Naive thymus-derived CD8-positive, alpha-beta T cell (primary cell): Measurements from ENCODE around the gene TMCO5A. TPM values are rescaled to one million over a fixed set of nuclear protein-coding genes. Genes with fewer than 3 reads are reported as not detected.
A peak's percentile ranks its signal among the peaks of the same experiment; 100 is the strongest.

ENCODE experiments used
- ATAC-seq, 2 donors: fragments of 150-1000 bp; cut with Tn5 transposase in 1 of 2; sonication (Bioruptor Pico), chemical (Tn5 transposase) in 1 of 2; 1 replicate in 1 of 2; 2 replicates in 1 of 2; pipeline ENCODE4 v1.10.0; 2021; ENCODE audit warnings: mild to moderate bottlenecking in 2 of 2, moderate library complexity in 2 of 2
- POLR2A ChIA-PET: fragments of 350-600 bp; sonication (Branson Sonifier 250); formaldehyde crosslinking; loops from one replicate; lab custom pipeline; 2021; ENCODE audit warnings: antibody characterized with exemption; lab: Charles Lee
- DNase-seq, 10 donors: peaks; one replicate each; pipeline versions ENCODE4 v3.0.0 to v3.0.0-alpha.2; 2020 to 2022
- H3K27ac Mint-ChIP-seq, 10 donors: one replicate each; pipeline ENCODE4 v1.8.0; 2020 to 2022; ENCODE audit warnings: mild to moderate bottlenecking in 10 of 10, mixed read lengths in 10 of 10, moderate library complexity in 4 of 10, inconsistent platforms in 1 of 10
- H3K27me3 Mint-ChIP-seq, 5 donors: one replicate each; pipeline ENCODE4 v1.8.0; 2021 to 2022; ENCODE audit warnings: mixed read lengths in 5 of 5
- H3K36me3 Mint-ChIP-seq, 3 donors: one replicate each; pipeline ENCODE4 v1.8.0; 2020 to 2022; ENCODE audit warnings: mixed read lengths in 3 of 3, mild to moderate bottlenecking in 2 of 3, inconsistent platforms in 1 of 3
- H3K4me1 Mint-ChIP-seq, 4 donors: one replicate each; pipeline ENCODE4 v1.8.0; 2021 to 2022; ENCODE audit warnings: mixed read lengths in 4 of 4
- H3K4me3 Mint-ChIP-seq, 10 donors: one replicate each; pipeline ENCODE4 v1.8.0; 2020 to 2022; ENCODE audit warnings: mild to moderate bottlenecking in 10 of 10, mixed read lengths in 10 of 10, moderate library complexity in 6 of 10, inconsistent platforms in 1 of 10
- H3K9me3 Mint-ChIP-seq, 9 donors: one replicate each; pipeline ENCODE4 v1.8.0; 2020 to 2022; ENCODE audit warnings: mixed read lengths in 9 of 9, mild to moderate bottlenecking in 3 of 9, inconsistent platforms in 1 of 9, moderate library complexity in 1 of 9
- polyA plus RNA-seq, 3 donors: library from polyadenylated mRNA; unstranded; fragments of 300-500 nt; fragmentation: Illumina TruSeq; gene quantifications; one replicate each; pipeline ENCODE4 v1.2.3, GENCODE V29; 2021
- total RNA-seq, 8 experiments: library from RNA in 2 of 8; stranded (reverse) in 2 of 8; gene quantifications; one replicate each; pipeline ENCODE4 v1.2.3 and lab custom pipeline; 2021 to 2026

TMCO5A gene
- total RNA-seq = not detected
- not detected for polyA plus RNA-seq
- 0 to 0.09 (median 0) reads per million in 6 experiments for total RNA-seq (lab: John Stamatoyannopoulos, UW)

- POLR2A ChIA-PET = no interaction called here
- H3K4me1 Mint-ChIP-seq = no peaks in the 10 kb centered on the region
- H3K4me3 Mint-ChIP-seq = no peak within 1 kb of the TSS
- peaks cover 2 to 17% (median 5%) of the 10 kb centered on the region in 5 donors for H3K27me3 Mint-ChIP-seq
- ATAC-seq (no peak), DNase-seq (no peak)
- H3K9me3 Mint-ChIP-seq = peaks cover 0 to 5% (median 0%) of the 10 kb centered on the region in 9 donors
- H3K36me3 Mint-ChIP-seq = no peaks in the 10 kb centered on the region
- no peak within 1 kb of the TSS for H3K27ac Mint-ChIP-seq
Measured at GRCh38 chr15:37934340-37934739, at the start of gene TMCO5A. Gene TMCO5A, plus strand, starts transcription at chr15:37934640. Its CDS starts 1,684 bp downstream, at chr15:37936324.

- Mint-ChIP-seq H3K27me3 (peaks cover 9 to 50% (median 18%) of the 10 kb centered on the region in 5 donors), H3K27ac (no peak overlapping the region), H3K36me3 (no peaks in the 10 kb centered on the region), H3K9me3 (peaks cover 0 to 5% (median 0%) of the 10 kb centered on the region in 9 donors), H3K4me1 (no peaks in the 10 kb centered on the region), H3K4me3 (no peak overlapping the region)
- no peak for DNase-seq
- no peak for ATAC-seq
- POLR2A ChIA-PET = no interaction called here
Measured at GRCh38 chr15:37885651-37886050, 48.8 kb upstream of the TMCO5A start.

DNA sequence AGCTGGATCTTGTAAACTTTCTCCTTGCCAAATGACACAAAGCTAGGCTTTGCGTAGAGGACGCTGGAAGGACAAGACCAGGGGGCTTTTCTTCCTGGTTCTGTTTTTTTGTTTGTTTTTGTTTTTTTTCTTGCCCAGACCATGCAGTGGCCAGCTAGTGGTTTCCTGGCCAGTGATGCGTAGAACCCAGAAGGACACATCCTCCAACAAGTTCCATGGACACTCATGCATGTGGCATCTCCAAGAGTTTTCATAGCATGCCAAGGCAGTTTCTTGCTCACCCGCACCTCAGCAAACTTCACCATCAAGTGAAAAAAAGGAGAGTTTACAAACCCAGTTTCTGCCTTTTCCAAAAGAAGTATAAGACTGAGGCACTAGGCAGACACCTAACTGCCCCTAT is 46.1 kb upstream of the TMCO5A start:
- Mint-ChIP-seq H3K27me3 (peaks cover 3 to 37% (median 12%) of the 10 kb centered on the region in 5 donors), H3K27ac (no peak overlapping the region), H3K4me3 (no peak overlapping the region), H3K9me3 (peaks cover 0 to 2% (median 0%) of the 10 kb centered on the region in 9 donors), H3K4me1 (no peaks in the 10 kb centered on the region), H3K36me3 (no peaks in the 10 kb centered on the region)
- POLR2A ChIA-PET = no interaction called here
- ATAC-seq (no peak), DNase-seq (no peak)

- ATAC-seq (no peak), DNase-seq (peak in 1 of 10 donors; percentile 2)
- Mint-ChIP-seq H3K4me1 (no peaks in the 10 kb centered on the region), H3K36me3 (no peaks in the 10 kb centered on the region), H3K4me3 (no peak overlapping the region), H3K27me3 (peaks cover 0 to 28% (median 6%) of the 10 kb centered on the region in 5 donors), H3K27ac (no peak overlapping the region), H3K9me3 (peaks cover 0 to 2% (median 0%) of the 10 kb centered on the region in 9 donors)
- POLR2A ChIA-PET = no interaction called here
Measured at GRCh38 chr15:37891766-37892368, 42.6 kb upstream of the TMCO5A start.

DNA sequence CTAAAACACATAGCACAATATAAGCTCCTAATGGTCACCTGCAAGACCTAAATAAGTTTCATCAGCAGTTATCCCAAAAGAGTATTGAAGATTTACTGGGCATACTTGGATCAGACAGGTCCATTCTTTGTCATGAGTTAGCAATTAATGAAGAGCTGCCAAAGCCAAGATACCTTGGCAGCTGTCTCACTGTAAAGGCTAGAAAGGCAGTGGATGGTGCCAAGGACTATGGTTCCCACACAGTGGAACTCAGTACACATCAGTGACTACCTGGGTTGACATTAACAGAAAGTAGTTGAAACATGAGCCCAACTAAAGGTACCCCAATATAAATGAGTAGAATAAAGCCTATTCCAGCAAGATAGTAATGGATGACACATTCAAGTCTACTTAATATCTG is 41.1 kb upstream of the TMCO5A start:
- ATAC-seq (no peak), DNase-seq (no peak)
- Mint-ChIP-seq H3K36me3 (no peaks in the 10 kb centered on the region), H3K4me1 (no peaks in the 10 kb centered on the region), H3K4me3 (no peak overlapping the region), H3K27ac (no peak overlapping the region), H3K9me3 (no peaks in the 10 kb centered on the region), H3K27me3 (peaks cover 0 to 25% (median 4%) of the 10 kb centered on the region in 5 donors)
- POLR2A ChIA-PET = no interaction called here

DNA sequence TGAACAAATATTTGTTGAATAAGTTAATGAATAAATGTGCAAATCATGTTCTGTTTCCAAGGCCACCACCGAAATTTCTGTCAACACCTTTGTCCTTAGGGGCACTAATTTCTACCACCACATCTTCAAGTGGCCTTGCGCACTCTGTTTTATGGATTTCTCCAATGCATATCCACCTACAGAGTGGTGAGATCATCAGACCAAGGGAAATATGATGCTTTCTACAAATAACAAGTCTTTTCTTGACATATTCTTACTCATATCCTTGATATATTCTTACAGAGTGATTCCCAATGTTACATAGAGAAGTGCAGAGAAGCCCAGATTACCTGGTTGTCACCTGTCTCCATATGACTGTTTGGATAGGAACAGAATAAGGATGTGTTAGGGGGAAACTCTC is 36.1 kb upstream of the TMCO5A start:
- Mint-ChIP-seq H3K4me1 (no peaks in the 10 kb centered on the region), H3K27ac (no peak overlapping the region), H3K27me3 (peaks cover 3 to 10% (median 7%) of the 10 kb centered on the region in 5 donors), H3K36me3 (no peaks in the 10 kb centered on the region), H3K4me3 (no peak overlapping the region), H3K9me3 (no peaks in the 10 kb centered on the region)
- POLR2A ChIA-PET = no interaction called here
- DNase-seq (no peak), ATAC-seq (no peak)

GRCh38 chr15:37900326-37901221 is 33.9 kb upstream of the TMCO5A start:
- Mint-ChIP-seq H3K27ac (no peak overlapping the region), H3K4me3 (no peak overlapping the region), H3K27me3 (peaks cover 5 to 10% (median 7%) of the 10 kb centered on the region in 5 donors), H3K9me3 (peaks cover 0 to 1% (median 0%) of the 10 kb centered on the region in 9 donors), H3K4me1 (no peaks in the 10 kb centered on the region), H3K36me3 (no peaks in the 10 kb centered on the region)
- POLR2A ChIA-PET = no interaction called here
- no peak for ATAC-seq
- DNase-seq = no peak

GRCh38 chr15:37902126-37902525 is 32.3 kb upstream of the TMCO5A start:
- H3K36me3 Mint-ChIP-seq = no peaks in the 10 kb centered on the region
- ATAC-seq (no peak), DNase-seq (no peak)
- POLR2A ChIA-PET = no interaction called here
- peaks cover 0 to 7% (median 6%) of the 10 kb centered on the region in 5 donors for H3K27me3 Mint-ChIP-seq
- no peak overlapping the region for H3K27ac Mint-ChIP-seq
- no peak overlapping the region for H3K4me3 Mint-ChIP-seq
- H3K4me1 Mint-ChIP-seq = no peaks in the 10 kb centered on the region
- peaks cover 0 to 2% (median 0%) of the 10 kb centered on the region in 9 donors for H3K9me3 Mint-ChIP-seq

GRCh38 chr15:37903919-37904625 is 30.4 kb upstream of the TMCO5A start:
- H3K27ac Mint-ChIP-seq = no peak overlapping the region
- ATAC-seq = no peak
- POLR2A ChIA-PET = no interaction called here

GRCh38 chr15:37907136-37907535 is 27.3 kb upstream of the TMCO5A start:
- ATAC-seq = no peak

More at GRCh38 chr15:37903919-37904625, 30.4 kb upstream of the TMCO5A start:
- Mint-ChIP-seq H3K27me3 (peaks cover 0 to 9% (median 6%) of the 10 kb centered on the region in 5 donors), H3K36me3 (no peaks in the 10 kb centered on the region), H3K9me3 (peaks cover 0 to 2% (median 0%) of the 10 kb centered on the region in 9 donors), H3K4me3 (no peak overlapping the region), H3K4me1 (no peaks in the 10 kb centered on the region)
- no peak for DNase-seq

DNA sequence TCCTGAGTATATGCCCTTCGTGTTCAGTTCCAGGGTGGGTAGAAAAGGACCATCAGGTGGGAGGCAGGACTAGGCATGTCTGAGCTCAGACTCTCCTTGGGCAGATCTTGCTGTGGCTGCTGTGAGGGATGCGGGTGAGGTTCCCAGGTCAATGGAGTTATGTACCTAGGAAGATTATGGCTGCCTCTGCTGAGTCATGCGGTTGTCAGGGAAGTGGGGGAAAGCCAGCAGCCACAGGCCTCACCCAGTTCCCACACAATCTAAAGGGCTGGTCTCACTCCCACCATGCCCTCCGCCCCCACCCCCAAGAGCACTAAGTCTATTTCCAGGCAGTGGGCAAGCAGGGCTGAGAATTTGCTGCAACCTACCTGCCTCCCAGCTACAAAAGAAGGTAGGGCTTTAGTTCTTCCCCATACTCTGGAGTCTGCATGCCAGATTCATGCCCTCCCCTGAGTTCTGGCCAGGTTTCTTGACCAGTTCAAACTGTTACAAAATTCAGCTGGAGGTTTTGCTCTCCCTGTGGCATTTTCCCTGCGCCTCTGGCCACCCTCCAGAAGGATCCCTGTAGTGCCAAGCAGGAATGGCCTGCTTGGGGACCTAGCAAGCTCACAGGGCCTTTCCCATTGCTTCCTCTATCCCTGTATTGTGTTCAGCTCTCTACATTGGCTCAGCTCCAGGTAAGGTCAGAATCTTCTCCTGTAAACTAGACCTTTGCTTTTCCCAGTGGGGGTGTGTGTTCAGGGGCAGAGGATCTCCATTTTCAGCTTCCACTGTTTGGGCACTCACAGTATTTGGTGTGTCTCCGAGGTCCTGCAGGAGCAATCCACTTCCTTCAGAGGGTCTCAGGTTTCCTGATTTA is 12.7 kb upstream of the TMCO5A start:
- H3K27me3 Mint-ChIP-seq = peaks cover 11 to 52% (median 24%) of the 10 kb centered on the region in 5 donors
- DNase-seq = no peak
- peaks cover 0 to 13% (median 3%) of the 10 kb centered on the region in 3 donors for H3K36me3 Mint-ChIP-seq
- H3K9me3 Mint-ChIP-seq = peaks cover 5 to 17% (median 9%) of the 10 kb centered on the region in 9 donors
- H3K4me3 Mint-ChIP-seq = no peak overlapping the region
- POLR2A ChIA-PET = no interaction called here
- no peak overlapping the region for H3K27ac Mint-ChIP-seq
- no peaks in the 10 kb centered on the region for H3K4me1 Mint-ChIP-seq
- no peak for ATAC-seq

More at GRCh38 chr15:37907136-37907535, 27.3 kb upstream of the TMCO5A start:
- Mint-ChIP-seq H3K27me3 (peaks cover 0 to 8% (median 2%) of the 10 kb centered on the region in 5 donors), H3K36me3 (no peaks in the 10 kb centered on the region), H3K27ac (no peak overlapping the region), H3K9me3 (peaks cover 0 to 2% (median 0%) of the 10 kb centered on the region in 9 donors), H3K4me1 (no peaks in the 10 kb centered on the region), H3K4me3 (no peak overlapping the region)
- POLR2A ChIA-PET = no interaction called here
- DNase-seq = no peak

DNA sequence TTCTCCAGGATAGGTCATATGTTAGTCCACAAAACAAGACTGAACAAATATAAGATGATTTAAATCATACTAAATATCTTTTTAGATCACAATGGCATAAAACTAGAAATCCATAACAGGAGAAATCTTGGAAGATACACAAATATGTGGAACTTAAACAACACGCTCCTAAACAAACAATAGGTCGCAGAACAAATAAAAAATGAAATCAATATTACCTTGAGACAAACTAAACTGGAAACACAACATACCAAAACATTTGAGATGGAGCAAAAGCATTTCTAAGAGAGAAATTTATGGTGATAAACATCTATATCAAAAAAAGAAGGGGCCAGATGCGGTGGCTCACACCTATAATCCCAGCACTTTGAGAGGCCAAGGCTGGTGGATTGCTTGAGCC is 8.3 kb upstream of the TMCO5A start:
- H3K27ac Mint-ChIP-seq = no peak overlapping the region
- no peak for DNase-seq

More for the DNA sequence above, 8.3 kb upstream of the TMCO5A start:
- no peak for ATAC-seq
- Mint-ChIP-seq H3K4me3 (no peak overlapping the region), H3K9me3 (peaks cover 5 to 17% (median 10%) of the 10 kb centered on the region in 9 donors), H3K4me1 (no peaks in the 10 kb centered on the region), H3K36me3 (peaks cover 0 to 11% (median 3%) of the 10 kb centered on the region in 3 donors), H3K27me3 (peaks cover 6 to 32% (median 24%) of the 10 kb centered on the region in 5 donors)
- POLR2A ChIA-PET = no interaction called here
